Measurements from ENCODE around the gene ERMP1.
"Not testable (repeated sequence)": the region's sequence is repeated elsewhere in the genome, so short reads cannot be mapped to it uniquely, and the experiment has no call there.

Gene ERMP1

GRCh38 chr9:5817862-5818261 is 15.1 kb downstream of the ERMP1 start:
- DNase-seq = no peak

GRCh38 chr9:5815461-5815860 is 17.5 kb downstream of the ERMP1 start:
- DNase-seq = no peak

GRCh38 chr9:5813824-5814223 is 19.1 kb downstream of the ERMP1 start:
- DNase-seq = no peak

GRCh38 chr9:5811751-5812150 is 21.2 kb downstream of the ERMP1 start:
- no peak for DNase-seq

GRCh38 chr9:5805478-5805877 is 27.4 kb downstream of the ERMP1 start:
- no peak for DNase-seq

GRCh38 chr9:5801739-5802113 is 31.2 kb downstream of the ERMP1 start:
- DNase-seq = no peak

- no peak for DNase-seq
Measured at GRCh38 chr9:5800969-5801738, 31.8 kb downstream of the ERMP1 start.

GRCh38 chr9:5800378-5800777 is 32.5 kb downstream of the ERMP1 start:
- DNase-seq = not testable (repeated sequence)

GRCh38 chr9:5799314-5799713 is 33.6 kb downstream of the ERMP1 start:
- DNase-seq = no peak

GRCh38 chr9:5798581-5798980 is 34.3 kb downstream of the ERMP1 start:
- no peak for DNase-seq

- no peak for DNase-seq
Measured at GRCh38 chr9:5796298-5796697, 36.6 kb downstream of the ERMP1 start.

- no peak for DNase-seq
Measured at GRCh38 chr9:5793812-5794211, 39.1 kb downstream of the ERMP1 start.

- DNase-seq = no peak
Measured at GRCh38 chr9:5791870-5792269, 41.0 kb downstream of the ERMP1 start.

GRCh38 chr9:5790923-5791322 is 42.0 kb downstream of the ERMP1 start:
- DNase-seq = no peak

GRCh38 chr9:5789489-5789888 is 43.4 kb downstream of the ERMP1 start:
- no peak for DNase-seq

GRCh38 chr9:5787759-5788302 is 45.1 kb downstream of the ERMP1 start:
- no peak for DNase-seq

- DNase-seq = no peak
Measured at GRCh38 chr9:5787220-5787619, 45.7 kb downstream of the ERMP1 start.

- no peak for DNase-seq
Measured at GRCh38 chr9:5786370-5787127, 46.4 kb downstream of the ERMP1 start.

- no peak for DNase-seq
Measured at GRCh38 chr9:5784526-5785315, 48.2 kb downstream of the ERMP1 start.

- no peak for DNase-seq
Measured at GRCh38 chr9:5783982-5784381, 48.9 kb downstream of the ERMP1 start.

- not testable (repeated sequence) for DNase-seq
Measured at GRCh38 chr9:5783420-5783819, 49.5 kb downstream of the ERMP1 start.

- not testable (repeated sequence) for DNase-seq
Measured at GRCh38 chr9:5779705-5780218, 53.2 kb downstream of the ERMP1 start.

GRCh38 chr9:5778805-5779204 is 54.1 kb downstream of the ERMP1 start:
- no peak for DNase-seq
